CD14-positive monocyte (primary cell): ENCODE data around the gene DLG4. TPM values are rescaled to one million over a fixed set of nuclear protein-coding genes. Genes with fewer than 3 reads are reported as not detected.

ENCODE experiments used
- DNase-seq, 3 donors: peaks; one replicate each; pipeline ENCODE4 v3.0.0-alpha.2; 2011 to 2022
- H2AFZ ChIP-seq: 2 replicates; pipeline ENCODE4 v1.6.0; 2012; ENCODE audit warnings: mild to moderate bottlenecking, low read depth, low read length, inconsistent platforms; ENCODE audit not compliant: insufficient read depth, poor library complexity, severe bottlenecking
- H3K27ac ChIP-seq, 2 donors: 1 replicate in 1 of 2; 2 replicates in 1 of 2; pipeline ENCODE4 v1.5.1; 2012 to 2013; ENCODE audit warnings: low read length in 2 of 2, control low read depth in 1 of 2, inconsistent platforms in 1 of 2, low read depth in 1 of 2, mild to moderate bottlenecking in 1 of 2
- H3K27me3 ChIP-seq, 2 donors: one replicate each; pipeline versions ENCODE4 v1.6.0 to v1.6.1; 2011 to 2013; ENCODE audit warnings: low read length in 2 of 2; ENCODE audit not compliant: control insufficient read depth in 2 of 2, insufficient read depth in 2 of 2
- H3K36me3 ChIP-seq, 2 donors: replicated peaks in 1 of 2; 1 replicate in 1 of 2; 2 replicates in 1 of 2; pipeline versions ENCODE4 v1.5.1 to v1.6.1; 2012 to 2013; ENCODE audit warnings: low read length in 2 of 2, control low read depth in 1 of 2, inconsistent platforms in 1 of 2, mild to moderate bottlenecking in 1 of 2; ENCODE audit not compliant: insufficient read depth in 2 of 2, control insufficient read depth in 1 of 2
- H3K4me1 ChIP-seq, 2 donors: 1 replicate in 1 of 2; 2 replicates in 1 of 2; pipeline versions ENCODE4 v1.5.1 to v1.6.1; 2012 to 2013; ENCODE audit warnings: low read length in 2 of 2, control low read depth in 1 of 2, inconsistent platforms in 1 of 2, mild to moderate bottlenecking in 1 of 2, moderate library complexity in 1 of 2; ENCODE audit not compliant: insufficient read depth in 2 of 2, control insufficient read depth in 1 of 2
- H3K4me2 ChIP-seq: replicated peaks from 2 replicates; pipeline ENCODE3; 2012; ENCODE audit warnings: low read length, moderate library complexity, mild to moderate bottlenecking; ENCODE audit not compliant: poor library complexity, severe bottlenecking; ENCODE audit errors: extremely low read depth
- H3K4me3 ChIP-seq, 3 experiments: fragments of 200-600 bp in 1 of 3; sonication (generic) in 1 of 3; replicated peaks in 1 of 3; 1 replicate in 2 of 3; 2 replicates in 1 of 3; pipeline ENCODE4 v1.5.1; 2011 to 2013; ENCODE audit warnings: low read length in 3 of 3, mild to moderate bottlenecking in 3 of 3, control low read depth in 2 of 3, low read depth in 2 of 3, inconsistent platforms in 1 of 3, moderate library complexity in 1 of 3
- H3K79me2 ChIP-seq: 2 replicates; pipeline ENCODE4 v1.6.0; 2012; ENCODE audit warnings: mild to moderate bottlenecking, control low read depth, inconsistent platforms, low read length, moderate library complexity; ENCODE audit not compliant: insufficient read depth
- H3K9ac ChIP-seq: 2 replicates; pipeline ENCODE4 v1.6.0; 2017; ENCODE audit warnings: low read length, mild to moderate bottlenecking; ENCODE audit not compliant: insufficient read depth, poor library complexity, severe bottlenecking
- H3K9me3 ChIP-seq, 2 donors: replicated peaks in 1 of 2; 1 replicate in 1 of 2; 2 replicates in 1 of 2; pipeline versions ENCODE4 v1.5.1 to v1.6.1; 2012 to 2013; ENCODE audit warnings: low read length in 2 of 2, control low read depth in 1 of 2; ENCODE audit not compliant: control insufficient read depth in 1 of 2, insufficient read depth in 1 of 2
- H4K20me1 ChIP-seq: 2 replicates; pipeline ENCODE4 v1.6.0; 2012; ENCODE audit warnings: mild to moderate bottlenecking, low read length, control low read depth, moderate library complexity; ENCODE audit not compliant: insufficient read depth
- H3K27ac Mint-ChIP-seq, 7 donors: one replicate each; pipeline ENCODE4 v1.8.0; 2020; ENCODE audit warnings: mild to moderate bottlenecking in 7 of 7, mixed read lengths in 7 of 7, moderate library complexity in 6 of 7, inconsistent platforms in 2 of 7
- H3K27me3 Mint-ChIP-seq, 3 donors: one replicate each; pipeline ENCODE4 v1.8.0; 2021 to 2022; ENCODE audit warnings: low read depth in 3 of 3, mild to moderate bottlenecking in 3 of 3, mixed read lengths in 3 of 3, moderate library complexity in 3 of 3, inconsistent platforms in 1 of 3
- H3K36me3 Mint-ChIP-seq, 2 donors: one replicate each; pipeline ENCODE4 v1.8.0; 2020; ENCODE audit warnings: mixed read lengths in 2 of 2, inconsistent platforms in 1 of 2, mild to moderate bottlenecking in 1 of 2
- H3K4me1 Mint-ChIP-seq: one replicate; pipeline ENCODE4 v1.8.0; 2020; ENCODE audit warnings: mild to moderate bottlenecking, mixed read lengths
- H3K4me3 Mint-ChIP-seq, 2 donors: one replicate each; pipeline ENCODE4 v1.8.0; 2020; ENCODE audit warnings: mild to moderate bottlenecking in 2 of 2, mixed read lengths in 2 of 2, moderate library complexity in 1 of 2
- H3K9me3 Mint-ChIP-seq, 7 donors: one replicate each; pipeline ENCODE4 v1.8.0; 2020 to 2022; ENCODE audit warnings: mixed read lengths in 7 of 7, mild to moderate bottlenecking in 6 of 7, moderate library complexity in 6 of 7, inconsistent platforms in 2 of 7
- CTCF ChIP-seq: fragments of 200-600 bp; IDR thresholded peaks from one replicate; pipeline ENCODE4 v1.8.0; 2022; ENCODE audit warnings: antibody characterized with exemption, mild to moderate bottlenecking
- WGBS: methylation state at CpG from one replicate; pipeline ENCODE4 v1.1.5; 2013; ENCODE audit warnings: missing lambda C conversion rate; ENCODE audit not compliant: insufficient coverage; 5-methylcytosine and 5-hydroxymethylcytosine counted together
- intact Hi-C, 2 donors: fragments of 100-400 bp; cut with micrococcal nuclease; formaldehyde crosslinking; loops; one replicate each; pipeline versions ENCODE4 v1.15.0 to v1.15.1; 2023
- polyA plus RNA-seq, 3 donors: library from polyadenylated mRNA; depleted of rRNA in 1 of 3; unstranded in 2 of 3; stranded (reverse) in 1 of 3; fragments of 300-500 nt in 2 of 3; fragments of >200 nt in 1 of 3; fragmentation: Illumina TruSeq in 2 of 3; gene quantifications; 1 replicate in 2 of 3; 2 replicates in 1 of 3; pipeline ENCODE4 v1.2.3, GENCODE V29; 2012 to 2021

DLG4 gene
- polyA plus RNA-seq, 3 donors = 0.37 to 42.6 (median 0.39) TPM

GRCh38 chr17:7263801-7264078, 44.1 kb upstream of the DLG4 start:
- Histone ChIP-seq H3K4me3 (peak overlapping the region in 2 of 3 experiments; percentile 39 to 81), H3K27ac (no peak overlapping the region), H3K4me1 (peaks cover 31 to 44% of the 10 kb centered on the region in 2 donors), H2AFZ (peak overlapping the region; percentile 71), H3K9ac (no peak overlapping the region), H3K9me3 (peaks cover 0 to 7% of the 10 kb centered on the region in 2 donors), H3K4me2 (peak overlapping the region; percentile 97), H3K79me2 (no peaks in the 10 kb centered on the region), H3K27me3 (peaks cover 20 to 43% of the 10 kb centered on the region in 2 donors), H4K20me1 (no peaks in the 10 kb centered on the region), H3K36me3 (peaks cover 0 to 9% of the 10 kb centered on the region in 2 donors)
- no peak for TF ChIP-seq CTCF
- peaks cover 44 to 81% (median 72%) of the 10 kb centered on the region in 3 donors for H3K27me3 Mint-ChIP-seq
- intact Hi-C loops = no loop called here
- peaks cover 42% of the 10 kb centered on the region for H3K4me1 Mint-ChIP-seq
- H3K9me3 Mint-ChIP-seq = peaks cover 0 to 12% (median 9%) of the 10 kb centered on the region in 7 donors
- H3K27ac Mint-ChIP-seq = no peak overlapping the region
- no peak for DNase-seq
- peaks cover 11 to 15% of the 10 kb centered on the region in 2 donors for H3K36me3 Mint-ChIP-seq
- H3K4me3 Mint-ChIP-seq = peak overlapping the region; percentile 73 to 97
- WGBS = 33% methylated on average over 2 of the region's 4 CpGs

GRCh38 chr17:7262935-7263800, 43.5 kb upstream of the DLG4 start:
- Histone ChIP-seq H2AFZ (peak overlapping the region; percentile 71), H4K20me1 (no peaks in the 10 kb centered on the region), H3K9ac (peak overlapping the region; percentile 28), H3K4me1 (peaks cover 31 to 45% of the 10 kb centered on the region in 2 donors), H3K79me2 (no peaks in the 10 kb centered on the region), H3K27ac (no peak overlapping the region), H3K27me3 (peaks cover 20 to 43% of the 10 kb centered on the region in 2 donors), H3K36me3 (peaks cover 5 to 15% of the 10 kb centered on the region in 2 donors), H3K4me2 (peak overlapping the region; percentile 97), H3K4me3 (peak overlapping the region; percentile 39 to 81 (median 42)), H3K9me3 (peaks cover 0 to 7% of the 10 kb centered on the region in 2 donors)
- H3K4me3 Mint-ChIP-seq = peak overlapping the region; percentile 73 to 97
- H3K4me1 Mint-ChIP-seq = peaks cover 44% of the 10 kb centered on the region
- WGBS = 1% methylated on average over 19 of the region's 26 CpGs
- no peak for TF ChIP-seq CTCF
- peaks cover 0 to 12% (median 9%) of the 10 kb centered on the region in 7 donors for H3K9me3 Mint-ChIP-seq
- peak in 2 of 3 donors; percentile 49 to 50 for DNase-seq
- peaks cover 44 to 79% (median 69%) of the 10 kb centered on the region in 3 donors for H3K27me3 Mint-ChIP-seq
- peak overlapping the region in 3 of 7 donors; percentile 5 to 50 (median 19) for H3K27ac Mint-ChIP-seq
- intact Hi-C loops = no loop called here
- peaks cover 16 to 21% of the 10 kb centered on the region in 2 donors for H3K36me3 Mint-ChIP-seq
